Epithelial cell of proximal tubule (primary cell): Measurements from ENCODE around the gene SPSB2. TPM values are rescaled to one million over a fixed set of nuclear protein-coding genes. Genes with fewer than 3 reads are reported as not detected.

Source experiments
- DNase-seq: peaks from one replicate; pipeline ENCODE4 v3.0.0-alpha.2; 2011; ENCODE audit warnings: low read depth
- H3K4me3 ChIP-seq: 2 replicates; pipeline ENCODE4 v1.5.1; 2011; ENCODE audit warnings: low read depth, mild to moderate bottlenecking, low read length
- CTCF ChIP-seq: conservative IDR thresholded peaks from 2 replicates; pipeline ENCODE4 v1.5.1; 2012; ENCODE audit warnings: low read depth, mild to moderate bottlenecking, low read length
- total RNA-seq: library from RNA; depleted of rRNA; stranded (reverse); fragments of >200 nt; gene quantifications from 2 replicates; pipeline ENCODE4 v1.2.3, GENCODE V29; 2015

SPSB2 gene
- total RNA-seq, 1 donor from 2014 or later = 17.2 TPM

DNA sequence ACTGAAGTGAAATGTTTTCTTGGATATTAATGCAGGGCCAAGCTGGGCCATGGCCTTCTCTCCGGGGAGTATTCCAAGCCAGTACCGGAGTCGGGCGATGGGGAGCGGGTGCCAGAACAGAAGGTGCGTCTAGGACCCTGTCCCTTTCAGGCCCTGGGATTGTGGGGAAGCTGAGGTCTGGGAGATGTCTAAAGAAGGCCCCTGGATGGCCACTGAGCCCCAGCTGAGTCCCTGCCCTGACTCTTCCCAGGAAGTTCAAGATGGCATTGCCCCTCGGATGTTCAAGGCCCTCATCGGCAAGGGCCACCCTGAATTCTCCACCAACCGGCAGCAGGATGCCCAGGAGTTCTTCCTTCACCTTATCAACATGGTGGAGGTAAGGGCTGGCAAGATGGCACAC lies 13.0 kb downstream of the SPSB2 start:
- H3K4me3 ChIP-seq = no peak overlapping the region
- TF ChIP-seq CTCF = no peak
- DNase-seq = no peak

DNA sequence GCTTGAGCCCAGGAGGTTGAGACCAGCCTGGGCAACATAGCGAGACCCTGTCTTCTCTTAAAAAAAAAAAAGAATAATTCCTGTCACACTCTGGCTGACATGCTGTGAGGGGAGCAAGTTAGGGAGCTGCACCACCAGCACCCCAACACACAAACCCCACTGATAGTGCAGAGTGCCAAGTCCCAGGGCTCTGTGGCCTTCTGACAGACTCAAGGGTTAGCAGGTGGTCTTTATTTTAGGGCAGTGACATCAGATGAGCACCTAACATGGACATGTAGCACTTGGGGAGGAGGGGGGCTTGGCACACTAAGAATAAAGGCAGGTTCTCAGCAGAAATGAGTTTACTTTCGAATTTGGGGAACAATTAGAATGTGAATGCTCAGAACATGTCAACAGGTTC lies 14.3 kb downstream of the SPSB2 start:
- no peak for TF ChIP-seq CTCF
- DNase-seq = no peak
- no peak overlapping the region for H3K4me3 ChIP-seq

- no peak for DNase-seq
- no peak overlapping the region for H3K4me3 ChIP-seq
- no peak for TF ChIP-seq CTCF
Observed at GRCh38 chr12:6855322-6855721, 17.8 kb downstream of the SPSB2 start.

DNA sequence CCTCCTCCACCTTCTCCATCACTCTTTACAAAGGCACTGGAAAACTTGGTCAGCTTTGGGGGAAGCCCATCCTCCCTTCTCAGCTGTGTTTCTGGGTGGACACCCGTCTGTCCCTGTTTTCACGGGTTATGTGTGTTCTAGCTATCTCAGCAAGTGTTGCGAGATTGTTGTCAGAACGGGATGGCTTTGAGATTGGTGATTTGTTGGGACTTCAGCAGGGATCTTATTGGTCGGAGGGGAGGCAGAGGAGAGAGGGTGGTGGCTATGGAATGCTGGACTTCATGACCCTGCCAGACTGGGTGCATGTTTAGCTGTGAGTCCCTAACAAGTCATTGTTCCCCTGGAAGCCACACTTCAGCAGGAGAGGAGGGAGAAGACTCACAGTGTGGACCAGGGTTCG lies 19.1 kb downstream of the SPSB2 start:
- DNase-seq = no peak
- TF ChIP-seq CTCF = no peak
- no peak overlapping the region for H3K4me3 ChIP-seq

GRCh38 chr12:6853626-6854025 lies 19.5 kb downstream of the SPSB2 start:
- no peak for DNase-seq
- no peak for TF ChIP-seq CTCF
- peak overlapping the region; percentile 97 for H3K4me3 ChIP-seq

DNA sequence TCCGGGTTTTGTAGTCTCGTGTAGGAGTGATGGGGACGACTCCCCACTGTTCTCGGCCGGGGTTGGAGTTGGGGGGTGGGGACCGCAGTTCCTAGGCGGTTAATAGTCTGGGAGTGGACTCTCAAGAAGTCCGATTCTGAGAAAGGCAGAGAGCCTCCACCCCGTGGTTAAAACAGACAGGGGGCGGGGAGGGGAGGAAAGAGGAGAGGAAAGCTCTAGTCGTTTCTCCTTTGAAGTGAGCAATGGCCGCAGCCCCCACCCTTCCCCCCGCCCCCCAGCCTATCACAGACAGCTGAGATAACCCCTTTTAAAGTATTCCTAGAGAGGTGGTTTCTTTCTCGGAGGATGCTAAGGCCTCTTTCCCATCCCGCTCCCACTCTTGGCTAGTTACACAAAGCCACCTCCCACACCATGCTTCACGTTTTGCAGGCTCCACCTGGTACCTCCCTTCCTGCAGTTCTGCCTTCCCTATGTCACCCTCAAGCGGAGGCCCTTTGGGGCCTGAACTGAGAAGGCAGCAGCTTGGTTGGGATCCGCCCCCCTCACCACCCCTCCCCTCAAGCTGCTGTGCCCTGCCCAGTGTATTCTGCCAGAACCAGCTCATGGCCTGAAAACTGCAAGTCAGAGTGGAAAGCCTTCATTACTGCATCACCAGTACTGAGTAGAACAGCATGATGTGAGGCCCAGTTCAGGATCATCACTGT lies 20.3 kb downstream of the SPSB2 start:
- peak overlapping the region; percentile 97 for H3K4me3 ChIP-seq
- no peak for DNase-seq
- TF ChIP-seq CTCF = no peak
